Body of pancreas (tissue), 4 donors: Measurements from ENCODE around the gene TOX2.

Source experiments
- POLR2A ChIP-seq, 3 donors: fragments of 450-650 bp; IDR thresholded peaks; one replicate each; pipeline ENCODE4 v1.6.1; 2016; ENCODE audit warnings: antibody characterized with exemption in 3 of 3, mild to moderate bottlenecking in 2 of 3
- TF ChIP-seq, protein P1 (sequence below), 7 experiments: fragments of 450-650 bp in 4 of 7; fragments of 200-600 bp in 3 of 7; sonication (generic) in 3 of 7; IDR thresholded peaks; one replicate each; pipeline ENCODE4 v1.5.1; 2016 to 2019; ENCODE audit warnings: antibody characterized with exemption in 7 of 7

DNA sequence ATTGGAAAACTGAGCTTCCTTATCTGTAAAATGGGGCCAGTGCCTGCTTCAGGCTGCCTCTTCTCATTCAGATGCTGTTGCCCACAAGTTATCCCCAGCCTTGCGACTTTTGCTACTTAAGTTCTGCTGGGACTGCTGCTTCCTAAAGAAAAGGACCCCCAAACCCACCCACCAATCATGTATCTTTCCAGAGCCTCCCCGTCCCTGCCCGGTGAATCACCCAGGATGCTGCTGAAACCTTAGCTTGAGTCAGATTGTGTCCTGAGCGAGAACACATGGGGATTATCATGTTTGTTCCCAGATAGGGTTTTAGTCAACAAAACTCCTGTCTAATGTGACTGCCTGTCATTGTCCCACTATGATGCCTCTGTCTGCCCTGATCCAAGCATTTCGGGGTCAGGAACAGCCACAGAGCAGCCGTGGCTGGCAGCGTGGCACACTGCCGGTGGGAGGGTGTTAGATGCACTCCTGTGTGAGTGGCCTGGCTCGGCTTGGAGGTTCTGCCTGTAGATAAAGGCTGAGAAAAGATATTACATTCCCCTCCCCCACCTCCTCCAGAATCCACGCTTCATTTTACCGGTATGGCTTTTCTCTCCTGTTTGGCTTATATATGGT, 79.9 kb downstream of the TOX2 start:
- TF ChIP-seq, protein P1, sequence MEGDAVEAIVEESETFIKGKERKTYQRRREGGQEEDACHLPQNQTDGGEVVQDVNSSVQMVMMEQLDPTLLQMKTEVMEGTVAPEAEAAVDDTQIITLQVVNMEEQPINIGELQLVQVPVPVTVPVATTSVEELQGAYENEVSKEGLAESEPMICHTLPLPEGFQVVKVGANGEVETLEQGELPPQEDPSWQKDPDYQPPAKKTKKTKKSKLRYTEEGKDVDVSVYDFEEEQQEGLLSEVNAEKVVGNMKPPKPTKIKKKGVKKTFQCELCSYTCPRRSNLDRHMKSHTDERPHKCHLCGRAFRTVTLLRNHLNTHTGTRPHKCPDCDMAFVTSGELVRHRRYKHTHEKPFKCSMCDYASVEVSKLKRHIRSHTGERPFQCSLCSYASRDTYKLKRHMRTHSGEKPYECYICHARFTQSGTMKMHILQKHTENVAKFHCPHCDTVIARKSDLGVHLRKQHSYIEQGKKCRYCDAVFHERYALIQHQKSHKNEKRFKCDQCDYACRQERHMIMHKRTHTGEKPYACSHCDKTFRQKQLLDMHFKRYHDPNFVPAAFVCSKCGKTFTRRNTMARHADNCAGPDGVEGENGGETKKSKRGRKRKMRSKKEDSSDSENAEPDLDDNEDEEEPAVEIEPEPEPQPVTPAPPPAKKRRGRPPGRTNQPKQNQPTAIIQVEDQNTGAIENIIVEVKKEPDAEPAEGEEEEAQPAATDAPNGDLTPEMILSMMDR (IDR thresholded peaks at IDR 0.05) = no peak
- TF ChIP-seq POLR2A (IDR thresholded peaks at IDR 0.05) = no peak
